Sigmoid colon (tissue), 7 donors: ENCODE measurements around the gene SALL2. TPM values are rescaled to one million over a fixed set of nuclear protein-coding genes. Genes with fewer than 3 reads are reported as not detected.
A peak's percentile ranks its signal among the peaks of the same experiment; 100 is the strongest.

Experiments used
- DNase-seq: peaks from one replicate; pipeline ENCODE4 v3.0.0-alpha.2; 2019
- H3K27ac ChIP-seq, 4 donors: fragments of 200-600 bp; sonication (generic); one replicate each; pipeline ENCODE4 v1.5.1; 2016 to 2019; ENCODE audit warnings: mild to moderate bottlenecking in 1 of 4
- H3K27me3 ChIP-seq, 3 donors: fragments of 200-600 bp; sonication (generic); one replicate each; pipeline ENCODE4 v1.5.1; 2019; ENCODE audit warnings: mild to moderate bottlenecking in 1 of 3
- H3K36me3 ChIP-seq, 4 donors: fragments of 200-600 bp; sonication (generic); one replicate each; pipeline ENCODE4 v1.5.1; 2016 to 2019
- H3K4me1 ChIP-seq, 4 donors: fragments of 200-600 bp; sonication (generic); one replicate each; pipeline ENCODE4 v1.5.1; 2017 to 2019
- H3K4me3 ChIP-seq, 4 donors: fragments of 200-600 bp; sonication (generic); one replicate each; pipeline ENCODE4 v1.5.1; 2017 to 2019; ENCODE audit warnings: mild to moderate bottlenecking in 2 of 4, moderate library complexity in 1 of 4
- H3K9me3 ChIP-seq, 4 donors: fragments of 200-600 bp in 3 of 4; sonication (generic) in 3 of 4; one replicate each; pipeline versions ENCODE4 v1.5.1 to v1.6.1; 2013 to 2019
- CTCF ChIP-seq, 4 experiments: fragments of 450-650 bp in 3 of 4; fragments of 200-600 bp in 1 of 4; IDR thresholded peaks; one replicate each; pipeline ENCODE4 v1.5.1; 2016 to 2019; ENCODE audit warnings: antibody characterized with exemption in 4 of 4, mild to moderate bottlenecking in 3 of 4, moderate library complexity in 2 of 4
- EP300 ChIP-seq, 4 donors: sonication (generic); formaldehyde crosslinking; IDR thresholded peaks; one replicate each; pipeline ENCODE4 v1.6.1; 2017; ENCODE audit warnings: antibody characterized with exemption in 4 of 4
- POLR2A ChIP-seq, 2 donors: fragments of 450-650 bp; IDR thresholded peaks; one replicate each; pipeline ENCODE4 v1.6.1; 2016; ENCODE audit warnings: antibody characterized with exemption in 2 of 2, mild to moderate bottlenecking in 2 of 2, moderate library complexity in 2 of 2
- POLR2AphosphoS5 ChIP-seq, 4 donors: sonication (generic); formaldehyde crosslinking; IDR thresholded peaks; one replicate each; pipeline ENCODE4 v1.6.1; 2017; ENCODE audit warnings: antibody characterized with exemption in 4 of 4
- WGBS, 2 donors: extraction: QIAGEN DNeasy Blood & Tissue Kit; methylation state at CpG; one replicate each; pipeline ENCODE4 v1.1.7; 2013; 5-methylcytosine and 5-hydroxymethylcytosine counted together
- intact Hi-C: fragments of 100-400 bp; cut with DNase I; formaldehyde crosslinking; loops from one replicate; pipeline ENCODE4 v1.15.1; 2023
- polyA plus RNA-seq, 3 donors: library from polyadenylated mRNA; stranded (reverse); fragments of 200-250 nt; gene quantifications; one replicate each; pipeline ENCODE4 v1.2.3, GENCODE V29; 2013
- total RNA-seq, 4 donors: library from RNA; depleted of rRNA; stranded (reverse); fragments of >200 nt; gene quantifications; one replicate each; pipeline ENCODE4 v1.1.0, GENCODE V29; 2016
- donor health status: healthy with polysubstance abuse.
- donor health status: Bipolar disorder and iron deficiency.
- donor health status: healthy.

SALL2 gene
- total and polyA plus RNA-seq, 7 donors, result 0.46 to 15.8 (median 12.8) TPM

GRCh38 chr14:21528381-21529348 lies 2.5 kb upstream of the SALL2 start:
- H3K4me3 ChIP-seq, result no peak overlapping the region
- no peak for DNase-seq
- H3K36me3 ChIP-seq, result peaks cover 0 to 7% (median 0%) of the 10 kb centered on the region in 4 donors
- H3K9me3 ChIP-seq, result no peaks in the 10 kb centered on the region
- TF ChIP-seq EP300 (IDR thresholded peaks at IDR 0.05) (no peak), POLR2A (IDR thresholded peaks at IDR 0.05) (no peak), CTCF (IDR thresholded peaks at IDR 0.05) (no peak), POLR2AphosphoS5 (IDR thresholded peaks at IDR 0.05) (no peak)
- intact Hi-C loops, result loop anchor here (1.0 kb wide), 1 partner anchor 23 kb away; no protein-coding TSS in a partner anchor
- H3K27me3 ChIP-seq, result no peaks in the 10 kb centered on the region
- peaks cover 0 to 18% (median 14%) of the 10 kb centered on the region in 4 donors for H3K4me1 ChIP-seq
- no peak overlapping the region for H3K27ac ChIP-seq
- WGBS, 2 donors, result 66 to 82% methylated on average over 4 of the region's 4 CpGs

GRCh38 chr14:21527318-21527679 lies 1.2 kb upstream of the SALL2 start:
- no peak for TF ChIP-seq POLR2A (IDR thresholded peaks at IDR 0.05)
- TF ChIP-seq CTCF (IDR thresholded peaks at IDR 0.05), result no peak
- TF ChIP-seq EP300 (IDR thresholded peaks at IDR 0.05), result no peak
- DNase-seq, result no peak
- H3K36me3 ChIP-seq, result peaks cover 0 to 9% (median 0%) of the 10 kb centered on the region in 4 donors
- no peaks in the 10 kb centered on the region for H3K9me3 ChIP-seq
- WGBS, 2 donors, result 60 to 69% methylated on average over 1 of the region's 1 CpG
- H3K4me3 ChIP-seq, result no peak overlapping the region
- intact Hi-C loops, result loop anchor here (2.0 kb wide), 1 partner anchor 16 kb away; the partner anchor contains the start of gene METTL3
- H3K4me1 ChIP-seq, result peaks cover 0 to 18% (median 14%) of the 10 kb centered on the region in 4 donors
- H3K27ac ChIP-seq, result peak overlapping the region in 1 of 4 donors; percentile 89
- H3K27me3 ChIP-seq, result no peaks in the 10 kb centered on the region

DNA sequence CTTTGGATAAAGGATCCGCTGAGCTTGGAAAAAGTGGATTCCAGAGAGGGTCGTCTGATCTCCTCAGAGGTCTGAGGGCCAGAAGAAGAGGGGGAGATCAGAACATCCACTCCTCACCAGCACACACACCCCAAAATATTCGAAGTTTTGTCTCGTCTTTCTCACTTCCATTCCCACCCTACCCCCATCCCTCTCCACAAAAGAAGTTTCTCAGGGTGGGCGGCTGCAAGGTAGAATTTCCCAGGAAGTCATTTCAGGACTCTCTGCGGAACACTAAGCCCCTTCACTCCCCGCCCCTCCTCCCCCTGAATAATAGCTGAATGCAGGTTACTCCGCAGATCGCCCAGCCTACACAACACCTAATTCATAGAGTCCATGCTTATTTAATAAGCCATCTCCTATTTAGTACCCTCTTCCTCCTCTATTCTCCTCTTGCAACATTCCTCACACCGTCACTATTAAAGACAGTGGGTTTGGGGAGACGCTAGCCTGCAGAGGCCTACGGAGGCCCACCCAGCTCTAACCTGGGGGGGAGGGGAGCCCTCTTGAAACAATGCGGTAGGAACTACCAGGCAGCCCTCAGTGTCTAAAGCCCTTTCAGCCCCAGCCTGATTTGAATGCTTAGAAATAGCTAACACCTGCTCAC lies 649 bp upstream of the SALL2 start:
- WGBS, 2 donors, result 22 to 50% methylated on average over 13 of the region's 13 CpGs
- Histone ChIP-seq H3K4me1 (peaks cover 0 to 18% (median 14%) of the 10 kb centered on the region in 4 donors), H3K9me3 (no peaks in the 10 kb centered on the region), H3K36me3 (peaks cover 0 to 9% (median 0%) of the 10 kb centered on the region in 4 donors), H3K27me3 (no peaks in the 10 kb centered on the region), H3K4me3 (peak overlapping the region; percentile 90 to 95 (median 94)), H3K27ac (peak overlapping the region; percentile 78 to 89 (median 88))
- TF ChIP-seq EP300 (IDR thresholded peaks at IDR 0.05), result no peak
- intact Hi-C loops, result loop anchor here (2.0 kb wide), 1 partner anchor 16 kb away; the partner anchor contains the start of gene METTL3
- DNase-seq, result no peak

GRCh38 chr14:21525571-21525961 lies 580 bp downstream of the SALL2 start:
- TF ChIP-seq CTCF (IDR thresholded peaks at IDR 0.05) (no peak), POLR2A (IDR thresholded peaks at IDR 0.05) (no peak), POLR2AphosphoS5 (IDR thresholded peaks at IDR 0.05) (no peak), EP300 (IDR thresholded peaks at IDR 0.05) (no peak)
- 54% methylated on average over 10 to 12 of the region's 12 CpGs for WGBS, 2 donors
- H3K9me3 ChIP-seq, result no peaks in the 10 kb centered on the region
- intact Hi-C loops, result no loop called here
- peak overlapping the region; percentile 90 to 95 (median 94) for H3K4me3 ChIP-seq
- H3K4me1 ChIP-seq, result peaks cover 0 to 18% (median 14%) of the 10 kb centered on the region in 4 donors
- peaks cover 0 to 9% (median 0%) of the 10 kb centered on the region in 4 donors for H3K36me3 ChIP-seq
- no peaks in the 10 kb centered on the region for H3K27me3 ChIP-seq
- peak overlapping the region; percentile 78 to 89 (median 88) for H3K27ac ChIP-seq
- DNase-seq, result no peak
